Pancreas (tissue), 10 donors: ENCODE data around the gene PAX7. TPM values are rescaled to one million over a fixed set of nuclear protein-coding genes. Genes with fewer than 3 reads are reported as not detected.

ENCODE experiments used
- ATAC-seq, 4 donors: fragments of 200-7000 bp; cut with Tn5 transposase; one replicate each; pipeline versions ENCODE4 v1.8.0 to v1.9.1; 2020; ENCODE audit warnings: mild to moderate bottlenecking in 4 of 4, moderate library complexity in 4 of 4
- DNase-seq, 6 donors: peaks; one replicate each; pipeline ENCODE4 v3.0.0-alpha.2; 2020
- FAIRE-seq: peaks from 2 replicates; lab custom pipeline; 2012; peaks lifted over from hg19 to GRCh38; lab: Jason Lieb, UNC
- H3K27ac ChIP-seq, 4 donors: fragments of 200-600 bp; sonication (generic); 1 replicate in 3 of 4; 2 replicates in 1 of 4; pipeline versions ENCODE4 v1.5.0 to v1.8.0; 2020
- H3K27me3 ChIP-seq, 4 donors: fragments of 200-600 bp; one replicate each; pipeline ENCODE4 v1.8.0; 2021
- H3K36me3 ChIP-seq, 3 donors: fragments of 200-600 bp; sonication (generic) in 1 of 3; one replicate each; pipeline versions ENCODE4 v1.5.0 to v1.8.0; 2020 to 2021
- H3K4me1 ChIP-seq, 3 donors: fragments of 200-600 bp; one replicate each; pipeline ENCODE4 v1.8.0; 2021
- H3K4me3 ChIP-seq, 4 donors: fragments of 200-600 bp; sonication (generic) in 2 of 4; one replicate each; pipeline versions ENCODE4 v1.5.0 to v1.8.0; 2020 to 2021
- H3K9me3 ChIP-seq, 4 donors: fragments of 200-600 bp; one replicate each; pipeline ENCODE4 v1.8.0; 2021
- WGBS, 2 donors: extraction: QIAGEN DNeasy Blood & Tissue Kit; methylation state at CpG; one replicate each; pipeline ENCODE4 v1.1.7; 2013; 5-methylcytosine and 5-hydroxymethylcytosine counted together
- intact Hi-C, 3 donors: fragments of 100-400 bp; cut with DNase I; formaldehyde crosslinking; loops; one replicate each; pipeline versions ENCODE4 v1.11.1 to v1.14.2; 2022
- polyA plus RNA-seq, 2 donors: library from polyadenylated mRNA; stranded (reverse); fragments of 200-250 nt; gene quantifications; one replicate each; pipeline ENCODE4 v1.2.3, GENCODE V29; 2013
- total RNA-seq, 6 donors: library from RNA; stranded (reverse); fragmentation: NEBNext Ultra II Directional in 4 of 6; extraction: Animal tissue kit (Norgen Biotek cat#: 25700) in 4 of 6; gene quantifications; one replicate each; pipeline versions ENCODE4 v1.2.1 to v1.2.4, GENCODE V29; 2021 to 2023
- TF ChIP-seq, protein P1 (sequence below), 4 donors: fragments of 200-600 bp; sonication (generic) in 3 of 4; IDR thresholded peaks; one replicate each; pipeline versions ENCODE4 v1.5.0 to v1.8.0; 2021; ENCODE audit warnings: antibody characterized with exemption in 4 of 4
- donor health status: healthy with polysubstance abuse.
- donor health status: DM: no; HTN: no; CAD: no; lungs with moderate emphysema.
- donor health status: DM: no; HTN: no; CAD: no.
- donor health status: control.
- donor health status: control.
- donor health status: Bipolar disorder and iron deficiency.
- donor health status: DM: yes; HTN: yes; CAD: no.
- donor health status: DM: no; HTN: no; CAD: no.
- donor health status: DM: no; HTN: no; CAD: no.
- donor health status: DM: yes; HTN: yes; CAD: no.

Gene PAX7
- total and polyA plus RNA-seq, 8 donors: not detected

DNA sequence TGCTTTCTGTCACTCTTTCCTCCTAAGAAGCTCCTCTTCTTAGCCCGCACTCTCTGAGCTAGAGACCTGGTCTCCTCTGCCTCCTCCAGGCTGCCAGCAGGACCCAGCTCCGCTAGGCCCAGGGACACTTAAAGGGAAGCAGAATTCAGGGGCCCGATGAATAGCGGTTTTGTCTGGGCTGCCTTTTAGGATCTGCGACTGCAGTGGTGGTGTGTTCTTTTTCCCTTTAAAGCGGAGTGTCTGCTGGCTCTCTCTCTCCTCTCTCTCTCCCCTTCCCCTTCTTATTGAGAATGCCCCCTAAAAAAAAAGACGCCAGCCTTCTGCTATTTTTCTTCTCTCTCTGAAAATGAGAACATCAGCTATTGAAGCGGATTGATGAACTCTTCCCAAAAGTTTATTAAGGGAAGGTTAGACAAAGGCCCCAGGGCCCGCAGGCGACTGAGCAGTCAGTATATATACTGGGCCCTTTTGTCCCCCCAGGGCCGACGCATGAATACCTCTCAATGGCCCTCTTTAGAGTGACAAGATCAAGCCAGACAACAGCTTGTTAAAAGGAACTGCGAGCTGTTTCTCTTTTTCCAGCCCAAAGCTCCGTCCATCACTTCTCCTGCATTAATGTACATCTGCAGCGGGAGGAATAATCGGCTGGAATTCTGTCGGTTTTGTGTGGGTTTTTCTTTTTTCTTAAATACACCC lies 27.0 kb downstream of the PAX7 start:
- TF ChIP-seq, protein P1, sequence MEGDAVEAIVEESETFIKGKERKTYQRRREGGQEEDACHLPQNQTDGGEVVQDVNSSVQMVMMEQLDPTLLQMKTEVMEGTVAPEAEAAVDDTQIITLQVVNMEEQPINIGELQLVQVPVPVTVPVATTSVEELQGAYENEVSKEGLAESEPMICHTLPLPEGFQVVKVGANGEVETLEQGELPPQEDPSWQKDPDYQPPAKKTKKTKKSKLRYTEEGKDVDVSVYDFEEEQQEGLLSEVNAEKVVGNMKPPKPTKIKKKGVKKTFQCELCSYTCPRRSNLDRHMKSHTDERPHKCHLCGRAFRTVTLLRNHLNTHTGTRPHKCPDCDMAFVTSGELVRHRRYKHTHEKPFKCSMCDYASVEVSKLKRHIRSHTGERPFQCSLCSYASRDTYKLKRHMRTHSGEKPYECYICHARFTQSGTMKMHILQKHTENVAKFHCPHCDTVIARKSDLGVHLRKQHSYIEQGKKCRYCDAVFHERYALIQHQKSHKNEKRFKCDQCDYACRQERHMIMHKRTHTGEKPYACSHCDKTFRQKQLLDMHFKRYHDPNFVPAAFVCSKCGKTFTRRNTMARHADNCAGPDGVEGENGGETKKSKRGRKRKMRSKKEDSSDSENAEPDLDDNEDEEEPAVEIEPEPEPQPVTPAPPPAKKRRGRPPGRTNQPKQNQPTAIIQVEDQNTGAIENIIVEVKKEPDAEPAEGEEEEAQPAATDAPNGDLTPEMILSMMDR (IDR thresholded peaks at IDR 0.05): no peak
- peaks cover 0 to 13% (median 0%) of the 10 kb centered on the region in 4 donors for H3K27me3 ChIP-seq
- 68% methylated on average over 17 of the region's 17 CpGs for WGBS, 2 donors

DNA sequence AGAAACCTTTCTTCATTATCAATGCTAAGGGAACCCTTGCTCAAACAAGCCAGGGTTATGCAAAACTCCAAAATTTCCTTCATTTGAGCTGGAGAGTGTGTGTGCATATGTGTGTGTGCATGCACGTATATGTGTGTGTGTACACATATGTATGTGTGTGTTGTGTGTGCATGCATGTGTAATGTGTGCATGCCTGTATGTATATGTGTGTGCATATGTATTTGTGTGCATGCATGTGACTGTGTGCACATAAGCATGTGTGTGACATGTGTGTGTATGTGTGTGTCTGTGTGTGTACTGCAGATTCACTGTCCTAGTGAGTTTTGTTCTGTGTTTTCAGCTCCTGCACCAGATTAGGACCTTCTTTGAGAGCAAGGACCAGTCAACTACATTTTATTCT lies 28.2 kb downstream of the PAX7 start:
- H3K4me1 ChIP-seq: no peaks in the 10 kb centered on the region
- FAIRE-seq: no peak
- no peak overlapping the region for H3K4me3 ChIP-seq
- no peak for ATAC-seq
- peaks cover 0 to 5% (median 0%) of the 10 kb centered on the region in 4 donors for H3K27me3 ChIP-seq
- intact Hi-C loops: no loop called here
- 84 to 91% methylated on average over 1 of the region's 1 CpG for whole genome bisulfite sequencing, 2 donors
- no peak for DNase-seq
- TF ChIP-seq, protein P1 (IDR thresholded peaks at IDR 0.05): no peak
- no peaks in the 10 kb centered on the region for H3K36me3 ChIP-seq
- H3K27ac ChIP-seq: no peak overlapping the region
- no peaks in the 10 kb centered on the region for H3K9me3 ChIP-seq

More for the DNA sequence above, 27.0 kb downstream of the PAX7 start:
- intact Hi-C loops: no loop called here
- Histone ChIP-seq H3K4me1 (no peaks in the 10 kb centered on the region), H3K36me3 (no peaks in the 10 kb centered on the region), H3K9me3 (no peaks in the 10 kb centered on the region), H3K27ac (no peak overlapping the region), H3K4me3 (no peak overlapping the region)
- ATAC-seq (no peak), FAIRE-seq (no peak), DNase-seq (no peak)

DNA sequence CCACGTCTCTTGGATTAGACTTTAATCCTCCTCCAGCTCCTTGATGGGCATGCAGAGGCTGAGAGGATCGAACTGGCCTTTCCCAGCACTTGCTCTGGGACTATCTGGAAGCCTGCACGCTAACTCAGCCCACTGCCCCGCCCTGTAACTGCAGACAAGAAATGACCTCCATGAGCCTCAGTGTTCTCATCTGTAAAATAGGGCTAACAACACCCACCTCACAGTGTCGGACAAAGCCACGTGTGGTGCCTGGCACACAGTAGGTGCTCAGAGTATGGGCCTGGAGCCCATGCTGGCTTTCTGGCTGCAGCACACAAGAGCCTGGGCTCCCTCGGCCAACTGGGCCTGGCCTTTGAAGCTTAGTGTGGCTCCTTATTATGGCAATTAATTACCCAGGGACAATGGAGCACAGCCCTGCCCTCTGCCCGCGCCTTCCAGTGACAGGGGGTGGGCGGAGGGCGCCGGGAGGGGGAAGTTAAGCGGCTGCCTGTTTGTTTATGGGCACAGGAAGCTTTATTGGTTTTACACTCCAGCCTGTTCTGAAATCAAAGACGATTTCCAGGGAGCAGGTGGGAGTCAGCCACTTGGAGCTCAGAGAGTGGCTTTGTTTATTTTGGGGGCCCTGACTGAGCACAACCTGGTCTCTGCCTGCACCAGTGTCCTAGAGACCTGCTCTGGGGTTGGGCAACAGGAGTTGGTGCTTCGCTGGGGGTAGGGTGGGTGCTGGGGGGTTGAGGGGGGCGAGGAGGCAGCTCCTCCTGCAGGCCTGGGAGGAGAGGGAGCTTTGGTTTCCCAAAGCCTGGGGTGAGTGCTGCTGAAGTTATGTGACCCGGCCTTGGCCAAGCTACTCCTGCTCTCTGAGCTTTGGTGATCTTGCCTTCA lies 31.0 kb downstream of the PAX7 start:
- no peak for ATAC-seq

DNA sequence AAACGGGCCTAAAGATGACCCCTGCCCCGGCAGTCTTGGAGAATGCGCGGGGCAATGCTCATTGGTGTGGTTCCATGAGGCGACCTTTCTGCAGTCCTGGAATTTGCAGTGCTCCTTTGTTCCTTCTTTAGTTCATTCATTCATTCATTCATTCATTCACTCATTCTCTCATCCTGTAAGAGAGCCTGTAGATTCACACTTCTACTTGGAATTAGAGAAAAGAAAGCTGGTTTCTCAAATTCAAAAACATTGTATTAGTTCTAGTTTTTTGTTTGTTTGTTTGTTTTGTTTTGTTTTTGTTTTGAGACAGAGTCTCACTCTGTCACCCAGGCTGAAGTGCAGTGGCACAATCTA lies 31.6 kb downstream of the PAX7 start:
- ATAC-seq: no peak
- FAIRE-seq: no peak
- Histone ChIP-seq H3K9me3 (no peaks in the 10 kb centered on the region), H3K36me3 (no peaks in the 10 kb centered on the region), H3K4me1 (no peaks in the 10 kb centered on the region), H3K4me3 (no peak overlapping the region), H3K27ac (no peak overlapping the region), H3K27me3 (no peaks in the 10 kb centered on the region)
- no peak for DNase-seq
- WGBS, 2 donors: 53 to 63% methylated on average over 5 of the region's 5 CpGs
- TF ChIP-seq, protein P1 (IDR thresholded peaks at IDR 0.05): no peak
- intact Hi-C loops: no loop called here

More for the DNA sequence above, 31.0 kb downstream of the PAX7 start:
- no peak for DNase-seq
- H3K4me3 ChIP-seq: no peak overlapping the region
- H3K36me3 ChIP-seq: no peaks in the 10 kb centered on the region
- H3K4me1 ChIP-seq: no peaks in the 10 kb centered on the region
- intact Hi-C loops: no loop called here
- TF ChIP-seq, protein P1 (IDR thresholded peaks at IDR 0.05): no peak
- no peak for FAIRE-seq
- 33 to 38% methylated on average over 17 of the region's 17 CpGs for WGBS, 2 donors
- H3K9me3 ChIP-seq: no peaks in the 10 kb centered on the region
- no peaks in the 10 kb centered on the region for H3K27me3 ChIP-seq
- no peak overlapping the region for H3K27ac ChIP-seq
